Activated CD4-positive, alpha-beta T cell treated with anti-CD3 and anti-CD28 coated beads, Interleukin-2, amount 10 ng/mL, durations not matched to agents 7 days and 5 days (primary cell): ENCODE data around the gene SLC5A9. TPM values are rescaled to one million over a fixed set of nuclear protein-coding genes. Genes with fewer than 3 reads are reported as not detected.

Source experiments
- total RNA-seq, 2 experiments: library from RNA; stranded (reverse); gene quantifications; one replicate each; pipeline ENCODE4 v1.2.3, GENCODE V29; 2021

Gene SLC5A9
- total RNA-seq, 2 experiments from 2014 or later, result not detected

Other genes starting within 250 kb of the SLC5A9 start
- gene TRABD2B, start 225.3 kb upstream of the SLC5A9 start, total RNA-seq, result not detected
- gene SPATA6, start 249.5 kb downstream of the SLC5A9 start, total RNA-seq, result under 1 TPM; 0.85 to 0.92 TPM